HEK293 (cell line): ENCODE data around the gene C2orf69.

Experiments
- CTCF ChIA-PET: fragments of 350-600 bp; formaldehyde crosslinking; extraction: SDS; loops from one replicate; lab custom pipeline; 2021; ENCODE audit warnings: antibody characterized with exemption; lab: Yijun Ruan, JAX
- POLR2A ChIA-PET: fragments of 300-600 bp; formaldehyde crosslinking; extraction: SDS; loops from one replicate; lab custom pipeline; 2020; ENCODE audit warnings: antibody characterized with exemption, inconsistent platforms; lab: Yijun Ruan, JAX
- H3K27ac ChIP-seq: fragments of 200-500 bp; sonication (Bioruptor generic); 2 replicates; pipeline ENCODE4 v1.5.1; 2014; ENCODE audit warnings: low read depth, low read length, control low read depth, inconsistent platforms; ENCODE audit errors: extremely low read depth
- H3K36me3 ChIP-seq, 2 experiments: fragments of 200-500 bp in 1 of 2; sonication (Bioruptor generic) in 1 of 2; 1 replicate in 1 of 2; 2 replicates in 1 of 2; pipeline ENCODE4 v1.5.1; 2014 to 2017; ENCODE audit warnings: inconsistent platforms in 2 of 2, low read length in 2 of 2; ENCODE audit not compliant: control insufficient read depth in 2 of 2, insufficient read depth in 1 of 2
- H3K4me1 ChIP-seq: fragments of 200-500 bp; sonication (Bioruptor generic); 2 replicates; pipeline ENCODE4 v1.5.1; 2014; ENCODE audit warnings: mild to moderate bottlenecking, low read length, inconsistent platforms; ENCODE audit not compliant: control insufficient read depth, insufficient read depth
- H3K4me3 ChIP-seq: 2 replicates; pipeline ENCODE4 v1.5.1; 2011; ENCODE audit warnings: low read depth, mild to moderate bottlenecking, control low read depth, low read length, moderate library complexity
- H3K9me3 ChIP-seq: fragments of 200-500 bp; sonication (Bioruptor generic); 2 replicates; pipeline ENCODE4 v1.5.1; 2014; ENCODE audit warnings: low read depth, low read length, inconsistent platforms; ENCODE audit not compliant: control insufficient read depth, insufficient read depth
- BCL11A ChIP-seq: fragments of 450-650 bp; formaldehyde crosslinking; IDR thresholded peaks from 2 replicates; pipeline ENCODE4 v1.5.1; 2016; ENCODE audit warnings: low read depth, missing biosample characterization, missing genetic modification characterization
- GFI1B ChIP-seq: fragments of 450-650 bp; formaldehyde crosslinking; IDR thresholded peaks from 2 replicates; pipeline ENCODE4 v1.5.1; 2016; ENCODE audit warnings: missing biosample characterization, missing genetic modification characterization
- GLI2 ChIP-seq: fragments of 450-650 bp; formaldehyde crosslinking; IDR thresholded peaks from 2 replicates; pipeline ENCODE4; 2017; ENCODE audit warnings: missing biosample characterization, missing genetic modification characterization, low read depth, borderline replicate concordance
- PATZ1 ChIP-seq: fragments of 450-650 bp; formaldehyde crosslinking; IDR thresholded peaks from 2 replicates; pipeline ENCODE4 v1.5.1; 2016; ENCODE audit warnings: missing biosample characterization, missing genetic modification characterization
- SCRT2 ChIP-seq: fragments of 450-650 bp; formaldehyde crosslinking; IDR thresholded peaks from 2 replicates; pipeline ENCODE4 v1.5.1; 2016; ENCODE audit warnings: missing biosample characterization, missing genetic modification characterization
- TCF7L2 ChIP-seq: IDR thresholded peaks from 2 replicates; pipeline ENCODE4 v1.6.1; 2011; ENCODE audit warnings: low read depth, mild to moderate bottlenecking, inconsistent platforms, low read length, moderate library complexity, borderline replicate concordance
- TRIM28 ChIP-seq: IDR thresholded peaks from 2 replicates; pipeline ENCODE4 v1.6.1; 2011; ENCODE audit warnings: low read length, control low read depth, borderline replicate concordance
- YY1 ChIP-seq: fragments of 450-650 bp; formaldehyde crosslinking; IDR thresholded peaks from 2 replicates; pipeline ENCODE4 v1.5.1; 2018; ENCODE audit warnings: missing biosample characterization, missing genetic modification characterization
- ZBTB1 ChIP-seq: fragments of 450-650 bp; formaldehyde crosslinking; IDR thresholded peaks from 2 replicates; pipeline ENCODE4 v1.5.1; 2016; ENCODE audit warnings: missing biosample characterization, missing genetic modification characterization
- ZBTB26 ChIP-seq: fragments of 450-650 bp; formaldehyde crosslinking; optimal IDR thresholded peaks from 2 replicates; pipeline ENCODE3; 2016; ENCODE audit warnings: missing biosample characterization, mild to moderate bottlenecking, missing genetic modification characterization
- ZFP3 ChIP-seq: fragments of 450-650 bp; formaldehyde crosslinking; IDR thresholded peaks from 2 replicates; pipeline ENCODE4 v1.5.1; 2016; ENCODE audit warnings: low read depth, missing biosample characterization, missing genetic modification characterization
- ZFP37 ChIP-seq: fragments of 450-650 bp; formaldehyde crosslinking; IDR thresholded peaks from 2 replicates; pipeline ENCODE4 v1.5.1; 2016; ENCODE audit warnings: missing biosample characterization, missing genetic modification characterization
- ZNF121 ChIP-seq: fragments of 450-650 bp; formaldehyde crosslinking; IDR thresholded peaks from 2 replicates; pipeline ENCODE4 v1.5.1; 2016; ENCODE audit warnings: missing biosample characterization, missing genetic modification characterization
- ZNF16 ChIP-seq: fragments of 450-650 bp; formaldehyde crosslinking; IDR thresholded peaks from 2 replicates; pipeline ENCODE4 v1.5.1; 2016; ENCODE audit warnings: low read depth, missing biosample characterization, missing genetic modification characterization
- ZNF214 ChIP-seq: fragments of 450-650 bp; formaldehyde crosslinking; IDR thresholded peaks from 2 replicates; pipeline ENCODE4 v1.5.1; 2017; ENCODE audit warnings: missing biosample characterization, mild to moderate bottlenecking, missing genetic modification characterization, borderline replicate concordance
- ZNF221 ChIP-seq: fragments of 450-650 bp; formaldehyde crosslinking; IDR thresholded peaks from 2 replicates; pipeline ENCODE4 v1.5.1; 2017; ENCODE audit warnings: missing biosample characterization, missing genetic modification characterization, borderline replicate concordance
- ZNF239 ChIP-seq: fragments of 450-650 bp; formaldehyde crosslinking; IDR thresholded peaks from 2 replicates; pipeline ENCODE4 v1.5.1; 2016; ENCODE audit warnings: missing biosample characterization, missing genetic modification characterization
- ZNF280D ChIP-seq: fragments of 450-650 bp; formaldehyde crosslinking; IDR thresholded peaks from 2 replicates; pipeline ENCODE4 v1.5.1; 2016; ENCODE audit warnings: missing biosample characterization, missing genetic modification characterization
- ZNF560 ChIP-seq: fragments of 450-650 bp; formaldehyde crosslinking; IDR thresholded peaks from 2 replicates; pipeline ENCODE4 v1.5.1; 2017; ENCODE audit warnings: missing biosample characterization, missing genetic modification characterization, borderline replicate concordance
- ZNF639 ChIP-seq: fragments of 450-650 bp; formaldehyde crosslinking; IDR thresholded peaks from 2 replicates; pipeline ENCODE4 v1.5.1; 2016; ENCODE audit warnings: missing biosample characterization, missing genetic modification characterization
- ZSCAN18 ChIP-seq: fragments of 450-650 bp; formaldehyde crosslinking; IDR thresholded peaks from 2 replicates; pipeline ENCODE4 v1.5.1; 2016; ENCODE audit warnings: missing biosample characterization, missing genetic modification characterization
- ZSCAN23 ChIP-seq: fragments of 450-650 bp; formaldehyde crosslinking; IDR thresholded peaks from 2 replicates; pipeline ENCODE4 v1.5.1; 2016; ENCODE audit warnings: missing biosample characterization, missing genetic modification characterization

C2orf69 gene

GRCh38 chr2:199911052-199911876, at the start of gene C2orf69 (continued):
- TF ChIP-seq ZNF639 (no peak), GLI2 (tag by site-specific recombination) (no peak), ZNF560 (tag by site-specific recombination) (no peak), ZFP37 (peak; percentile 70; the same call in 1 of the 2 replicates)

- ChIA-PET CTCF (interaction anchor here (0.7 to 3.1 kb wide), 8 partner anchors 10 to 159 kb away, joined by 3 to 22 read pairs (median 4); no protein-coding TSS in a partner anchor), POLR2A (no interaction called here)
- no peak overlapping the region for H3K27ac ChIP-seq
- TF ChIP-seq TRIM28 (no peak), ZBTB1 (tag by site-specific recombination) (no peak), PATZ1 (no peak), YY1 (tag by site-specific recombination) (no peak), ZNF280D (tag by site-specific recombination) (no peak), SCRT2 (no peak), ZFP3 (tag by site-specific recombination) (no peak), ZNF214 (tag by site-specific recombination) (no peak), ZNF16 (tag by site-specific recombination) (no peak), ZSCAN23 (tag by site-specific recombination) (no peak), ZNF221 (tag by site-specific recombination) (no peak), ZNF121 (tag by site-specific recombination) (no peak), BCL11A (tag by site-specific recombination) (no peak), ZBTB26 (tag by site-specific recombination) (no peak), ZNF239 (tag by site-specific recombination) (no peak), ZSCAN18 (tag by site-specific recombination) (no peak), GFI1B (tag by site-specific recombination) (no peak), TCF7L2 (no peak)
- TF ChIP-seq, all 188 proteins: peak for 0
- no peaks in the 10 kb centered on the region for H3K36me3 ChIP-seq
- no peaks in the 10 kb centered on the region for H3K4me1 ChIP-seq
- H3K4me3 ChIP-seq = no peak overlapping the region
- no peaks in the 10 kb centered on the region for H3K9me3 ChIP-seq
These were observed 48.3 kb upstream of the C2orf69 start for GRCh38 chr2:199862788-199863187.
